ENCODE results near the gene ATP8A2. TPM values are rescaled to one million over a fixed set of nuclear protein-coding genes. Genes with fewer than 3 reads are reported as not detected.
"Not testable (repeated sequence)": the region's sequence is repeated elsewhere in the genome, so short reads cannot be mapped to it uniquely, and the experiment has no call there.

ATP8A2 gene
- total RNA-seq, 1 experiment from 2014 or later, result 5.2 TPM

DNA sequence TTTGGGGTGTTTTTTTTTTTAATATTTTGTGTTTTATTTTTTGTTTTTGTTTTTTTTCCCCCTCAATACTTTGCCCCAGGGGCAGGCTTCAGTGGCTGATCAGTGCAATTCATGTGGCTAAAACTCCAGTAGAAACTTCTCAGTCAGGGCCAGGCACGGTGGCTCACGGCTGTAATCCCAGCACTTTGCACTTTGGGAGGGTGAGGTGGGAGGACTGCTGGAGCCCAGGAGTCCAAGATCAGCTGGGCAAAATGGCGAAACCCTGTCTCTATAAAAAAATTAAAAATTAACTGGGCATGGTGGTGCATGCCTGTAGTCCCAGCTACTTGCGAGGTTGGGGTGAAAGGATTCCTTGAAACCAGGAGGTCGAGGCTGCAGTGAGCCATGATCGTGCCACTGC lies 17.4 kb upstream of the ATP8A2 start:
- H3K27me3 Mint-ChIP-seq (ENCODE audit: low read depth), result no peaks in the 10 kb centered on the region
- H3K9me3 Mint-ChIP-seq, result peaks cover 11% of the 10 kb centered on the region
- no peak overlapping the region for H3K4me3 Mint-ChIP-seq
- ChIA-PET CTCF (interaction anchor here (0.5 to 0.6 kb wide), 2 partner anchors 11 to 982 kb away, joined by 3 read pairs; no protein-coding TSS in a partner anchor), POLR2A (no interaction called here)
- DNase-seq (ENCODE audit: low spot score), result no peak
- H3K36me3 Mint-ChIP-seq, result 0 out of 2 replicates have a peak, but pooled peaks cover 2% of the 10 kb centered on the region
- TF ChIP-seq ETV6 (CRISPR knock-in tag; IDR thresholded peaks at IDR 0.05) (no peak), ZNF219 (CRISPR knock-in tag; IDR thresholded peaks at IDR 0.05; ENCODE audit: borderline replicate concordance) (no peak), RORB (CRISPR knock-in tag; IDR thresholded peaks at IDR 0.05) (no peak), ATF1 (CRISPR knock-in tag; IDR thresholded peaks at IDR 0.05) (no peak), ESRRA (CRISPR knock-in tag; IDR thresholded peaks at IDR 0.05; ENCODE audit: borderline replicate concordance) (no peak)
- ATAC-seq, result no peak
- no peak overlapping the region for H3K27ac Mint-ChIP-seq
- H3K4me1 Mint-ChIP-seq, result peaks cover 8% of the 10 kb centered on the region

DNA sequence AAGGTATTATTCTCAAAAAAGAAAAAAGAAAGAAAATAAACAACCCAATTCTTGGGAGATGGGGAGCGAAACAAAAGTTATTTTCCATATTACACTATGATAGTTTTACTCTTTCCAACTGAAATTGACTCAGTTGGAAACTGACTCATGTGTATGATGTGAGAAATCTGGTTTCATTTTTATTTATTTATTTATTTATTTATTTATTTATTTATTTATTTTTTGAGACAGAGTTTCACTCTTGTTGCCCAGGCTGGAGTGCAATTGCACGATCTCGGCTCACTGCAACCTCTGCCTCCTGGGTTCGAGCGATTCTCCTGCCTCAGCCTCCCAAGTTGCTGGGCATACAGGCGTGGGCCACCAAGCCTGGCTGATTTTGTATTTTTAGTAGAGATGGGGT lies 11.3 kb upstream of the ATP8A2 start:
- peaks cover 32% of the 10 kb centered on the region for H3K9me3 Mint-ChIP-seq
- CTCF ChIA-PET; H3K4me3 Mint-ChIP-seq; H3K4me1 Mint-ChIP-seq; POLR2A ChIA-PET; H3K36me3 Mint-ChIP-seq; H3K27me3 Mint-ChIP-seq (ENCODE audit: low read depth); H3K27ac Mint-ChIP-seq; DNase-seq (ENCODE audit: low spot score); ATAC-seq: not testable (repeated sequence)

DNA sequence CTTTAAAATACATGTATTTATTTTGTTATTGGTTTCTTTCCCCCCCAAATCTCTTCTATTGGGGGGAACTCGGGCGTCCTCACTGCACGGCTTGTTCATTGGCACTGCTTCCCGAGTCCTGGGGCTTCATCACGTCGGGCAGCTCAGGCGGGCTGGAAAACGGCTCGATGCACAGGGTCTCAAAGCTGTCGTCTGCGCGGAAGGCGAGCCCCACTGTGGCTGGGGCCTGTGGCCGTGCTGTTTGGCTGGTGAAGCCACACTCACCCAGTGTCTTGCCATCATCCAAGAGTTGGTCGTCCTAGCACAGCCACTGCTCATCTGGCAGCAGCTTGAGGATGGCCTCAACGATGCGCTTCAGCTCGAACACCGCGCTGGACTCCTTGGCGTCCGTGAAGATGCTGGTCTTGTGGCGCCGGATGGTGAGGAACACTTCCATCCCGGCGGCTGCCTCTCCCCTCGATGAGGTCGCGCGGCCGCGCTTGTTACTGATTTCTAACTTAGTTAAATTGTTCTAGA lies 6.0 kb upstream of the ATP8A2 start:
- Mint-ChIP-seq H3K4me3 (no peak overlapping the region), H3K27ac (no peak overlapping the region), H3K27me3 (ENCODE audit: low read depth) (peaks cover 18% of the 10 kb centered on the region), H3K4me1 (no peaks in the 10 kb centered on the region), H3K9me3 (peaks cover 15% of the 10 kb centered on the region), H3K36me3 (peaks cover 3% of the 10 kb centered on the region; the same call in 1 of the 2 replicates)
- ChIA-PET CTCF (no interaction called here), POLR2A (no interaction called here)
- no peak for DNase-seq (ENCODE audit: low spot score)
- no peak for ATAC-seq
- no peak for TF ChIP-seq CREB1 (CRISPR knock-in tag; IDR thresholded peaks at IDR 0.05)
- no peak for TF ChIP-seq FOXJ3 (CRISPR knock-in tag; IDR thresholded peaks at IDR 0.05; ENCODE audit: borderline replicate concordance)
- no peak for TF ChIP-seq NFE2L1 (CRISPR knock-in tag; IDR thresholded peaks at IDR 0.05)
- no peak for TF ChIP-seq ZNF396 (CRISPR knock-in tag; IDR thresholded peaks at IDR 0.05; ENCODE audit: borderline replicate concordance)
- TF ChIP-seq RELA (CRISPR knock-in tag; IDR thresholded peaks at IDR 0.05; ENCODE audit: borderline replicate concordance), result no peak
- TF ChIP-seq SOX15 (CRISPR knock-in tag; IDR thresholded peaks at IDR 0.05), result no peak

DNA sequence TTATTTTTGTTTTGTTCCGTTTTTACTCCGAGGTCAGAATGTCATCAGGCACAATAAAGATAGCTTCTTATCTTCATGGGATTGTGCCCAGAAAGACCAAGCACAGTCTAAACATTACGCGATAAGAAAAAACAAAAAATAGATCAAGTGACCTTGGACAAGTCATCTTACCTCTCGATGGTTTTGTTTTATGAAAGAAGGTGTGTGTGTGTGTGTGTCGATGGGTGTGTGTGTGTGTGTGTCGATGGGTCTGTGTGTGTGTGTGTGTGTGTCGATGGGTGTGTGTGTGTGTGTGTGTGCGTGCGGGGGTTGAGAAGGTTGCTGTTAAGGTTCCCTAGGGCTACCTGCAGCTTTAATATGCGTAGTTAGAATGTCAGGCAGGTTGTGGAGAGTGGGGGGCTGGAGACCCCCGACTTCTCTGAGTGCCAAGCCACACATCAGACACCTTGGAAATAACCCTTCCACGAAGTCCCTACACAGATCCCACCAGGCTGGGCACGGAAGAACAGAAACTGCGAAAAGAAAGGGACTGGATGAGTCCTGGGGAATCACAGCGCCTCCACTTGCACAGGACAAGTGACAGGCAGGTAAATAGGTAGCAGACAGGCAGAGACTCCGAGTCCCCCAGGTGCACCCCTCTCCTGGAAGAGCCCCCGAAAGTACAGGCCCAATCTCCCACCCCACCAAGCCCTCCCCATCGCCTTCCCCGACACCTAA lies 458 bp upstream of the ATP8A2 start:
- no peak overlapping the region for H3K27ac Mint-ChIP-seq
- no peak for TF ChIP-seq ZNF138 (CRISPR knock-in tag; conservative IDR thresholded peaks at IDR 0.05)
- TF ChIP-seq, protein P1, sequence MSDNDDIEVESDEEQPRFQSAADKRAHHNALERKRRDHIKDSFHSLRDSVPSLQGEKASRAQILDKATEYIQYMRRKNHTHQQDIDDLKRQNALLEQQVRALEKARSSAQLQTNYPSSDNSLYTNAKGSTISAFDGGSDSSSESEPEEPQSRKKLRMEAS (CRISPR knock-in tag; IDR thresholded peaks at IDR 0.05), result no peak
- no peak for TF ChIP-seq FOXP1 (CRISPR knock-in tag; IDR thresholded peaks at IDR 0.05; ENCODE audit: borderline replicate concordance)
- TF ChIP-seq ZBTB21 (CRISPR knock-in tag; IDR thresholded peaks at IDR 0.05; ENCODE audit: borderline replicate concordance), result no peak
- no peak for TF ChIP-seq SOX15 (CRISPR knock-in tag; IDR thresholded peaks at IDR 0.05)
- TF ChIP-seq TCF7 (CRISPR knock-in tag; IDR thresholded peaks at IDR 0.05; ENCODE audit: low read depth), result no peak
- no peak for TF ChIP-seq SMAD3 (CRISPR knock-in tag; IDR thresholded peaks at IDR 0.05; ENCODE audit: borderline replicate concordance)
- TF ChIP-seq, protein P2, sequence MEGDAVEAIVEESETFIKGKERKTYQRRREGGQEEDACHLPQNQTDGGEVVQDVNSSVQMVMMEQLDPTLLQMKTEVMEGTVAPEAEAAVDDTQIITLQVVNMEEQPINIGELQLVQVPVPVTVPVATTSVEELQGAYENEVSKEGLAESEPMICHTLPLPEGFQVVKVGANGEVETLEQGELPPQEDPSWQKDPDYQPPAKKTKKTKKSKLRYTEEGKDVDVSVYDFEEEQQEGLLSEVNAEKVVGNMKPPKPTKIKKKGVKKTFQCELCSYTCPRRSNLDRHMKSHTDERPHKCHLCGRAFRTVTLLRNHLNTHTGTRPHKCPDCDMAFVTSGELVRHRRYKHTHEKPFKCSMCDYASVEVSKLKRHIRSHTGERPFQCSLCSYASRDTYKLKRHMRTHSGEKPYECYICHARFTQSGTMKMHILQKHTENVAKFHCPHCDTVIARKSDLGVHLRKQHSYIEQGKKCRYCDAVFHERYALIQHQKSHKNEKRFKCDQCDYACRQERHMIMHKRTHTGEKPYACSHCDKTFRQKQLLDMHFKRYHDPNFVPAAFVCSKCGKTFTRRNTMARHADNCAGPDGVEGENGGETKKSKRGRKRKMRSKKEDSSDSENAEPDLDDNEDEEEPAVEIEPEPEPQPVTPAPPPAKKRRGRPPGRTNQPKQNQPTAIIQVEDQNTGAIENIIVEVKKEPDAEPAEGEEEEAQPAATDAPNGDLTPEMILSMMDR (IDR thresholded peaks at IDR 0.05), result no peak
- TF ChIP-seq ZNF121 (CRISPR knock-in tag; IDR thresholded peaks at IDR 0.05), result no peak
- TF ChIP-seq JAZF1 (CRISPR knock-in tag; IDR thresholded peaks at IDR 0.05), result no peak
- H3K36me3 Mint-ChIP-seq, result no peaks in the 10 kb centered on the region
- H3K9me3 Mint-ChIP-seq, result no peaks in the 10 kb centered on the region
- peak; percentile 25 for ATAC-seq
- DNase-seq (ENCODE audit: low spot score), result no peak
- H3K4me3 Mint-ChIP-seq, result peak overlapping the region; percentile 82
- ChIA-PET POLR2A (no interaction called here), CTCF (interaction anchor here (0.6 to 0.8 kb wide), 3 partner anchors 9 to 1324 kb away, joined by 3 read pairs; no protein-coding TSS in a partner anchor)
- peaks cover 29% of the 10 kb centered on the region for H3K4me1 Mint-ChIP-seq
- peaks cover 52% of the 10 kb centered on the region for H3K27me3 Mint-ChIP-seq (ENCODE audit: low read depth)

Measured in WTC11 (cell line).